ENCODE results near the gene CARS2.
"Not testable (repeated sequence)": the region's sequence is repeated elsewhere in the genome, so short reads cannot be mapped to it uniquely, and the experiment has no call there.

Gene CARS2

GRCh38 chr13:110705356-110705825 is 525 bp downstream of the CARS2 start:
- no peak for DNase-seq

DNA sequence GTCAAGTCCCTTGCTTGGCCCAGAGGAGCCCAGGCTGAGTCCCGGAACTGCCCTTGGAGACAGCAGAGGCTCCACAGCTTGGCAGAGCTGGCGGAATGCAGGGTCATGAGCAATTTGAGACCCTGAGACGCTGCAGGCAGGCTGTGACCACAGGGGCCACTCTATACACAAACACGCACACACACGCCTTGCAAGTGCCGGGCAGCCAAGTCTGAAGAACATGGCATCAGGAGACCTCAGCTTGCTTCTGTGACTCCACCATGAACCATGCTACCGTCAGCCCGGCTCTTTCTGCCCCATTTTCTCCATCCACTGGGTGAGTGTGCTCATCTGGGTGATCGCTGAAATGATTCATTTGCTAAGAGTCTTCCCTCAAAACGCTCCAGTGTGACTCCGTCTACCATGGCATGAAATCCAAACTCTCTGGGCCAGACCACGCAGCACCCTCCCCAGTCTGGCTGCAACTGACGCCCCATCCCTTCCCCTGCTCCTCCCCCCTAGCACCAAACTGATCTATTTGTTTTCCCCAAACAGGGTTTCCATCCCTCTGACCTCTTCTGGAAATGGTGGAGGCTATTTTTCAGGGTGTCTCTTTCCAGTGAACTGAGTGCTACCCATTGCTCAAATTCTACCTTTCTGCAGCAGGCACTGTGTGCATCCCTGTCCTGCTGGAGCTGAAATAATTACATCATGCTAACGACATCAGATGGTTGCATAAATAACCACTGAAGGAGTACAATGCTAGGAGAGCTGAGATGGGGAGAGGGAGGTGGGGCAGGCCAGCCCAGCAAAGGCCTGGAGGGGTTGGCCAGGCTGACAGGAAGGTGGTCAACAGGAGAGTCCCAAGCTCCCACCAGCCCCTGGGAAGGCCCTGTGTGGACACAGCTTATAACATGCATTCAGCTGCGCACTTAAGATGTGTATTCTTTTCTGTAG is 3.1 kb downstream of the CARS2 start:
- no peak for DNase-seq

- DNase-seq = no peak
Observed at GRCh38 chr13:110702089-110702488, 3.8 kb downstream of the CARS2 start.

DNA sequence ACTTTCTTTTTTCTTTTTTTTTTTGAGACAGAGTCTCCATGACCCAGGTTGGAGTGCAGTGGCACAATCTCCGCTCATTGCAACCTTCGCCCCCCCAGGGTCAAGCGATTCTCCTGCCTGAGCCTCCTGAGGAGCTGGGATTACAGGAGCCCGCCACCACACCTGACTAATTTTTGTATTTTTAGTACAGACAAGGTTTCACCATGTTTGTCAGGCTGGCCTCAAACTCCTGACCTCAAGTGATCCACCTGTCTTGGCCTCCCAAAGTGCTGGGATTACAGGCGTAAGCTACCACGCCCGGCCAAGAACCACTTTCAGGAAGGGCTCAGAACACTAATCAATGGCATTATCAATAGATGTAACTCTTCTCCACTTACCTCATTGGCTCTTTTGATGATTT is 4.9 kb downstream of the CARS2 start:
- DNase-seq = not testable (repeated sequence)

DNA sequence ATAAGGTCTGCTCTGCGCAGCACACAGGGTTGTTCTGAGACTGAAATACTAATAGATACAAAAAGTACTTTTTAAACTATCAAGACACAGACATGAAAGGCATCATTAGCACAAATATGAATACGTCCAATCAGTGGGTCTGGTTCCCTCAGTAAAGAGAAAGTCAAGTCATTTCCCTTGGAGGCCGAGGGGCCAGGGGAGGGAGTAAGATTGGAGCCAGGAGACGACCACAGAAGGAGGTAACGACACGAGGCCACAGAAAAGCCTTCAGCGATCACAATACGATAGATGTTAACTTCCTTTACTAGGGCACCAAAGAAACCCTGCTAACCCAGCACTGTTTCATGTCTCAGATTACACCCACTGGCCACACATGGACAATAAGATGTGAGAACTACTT is 5.3 kb downstream of the CARS2 start:
- no peak for DNase-seq

- DNase-seq = no peak
Observed at GRCh38 chr13:110700186-110700585, 5.7 kb downstream of the CARS2 start.

DNA sequence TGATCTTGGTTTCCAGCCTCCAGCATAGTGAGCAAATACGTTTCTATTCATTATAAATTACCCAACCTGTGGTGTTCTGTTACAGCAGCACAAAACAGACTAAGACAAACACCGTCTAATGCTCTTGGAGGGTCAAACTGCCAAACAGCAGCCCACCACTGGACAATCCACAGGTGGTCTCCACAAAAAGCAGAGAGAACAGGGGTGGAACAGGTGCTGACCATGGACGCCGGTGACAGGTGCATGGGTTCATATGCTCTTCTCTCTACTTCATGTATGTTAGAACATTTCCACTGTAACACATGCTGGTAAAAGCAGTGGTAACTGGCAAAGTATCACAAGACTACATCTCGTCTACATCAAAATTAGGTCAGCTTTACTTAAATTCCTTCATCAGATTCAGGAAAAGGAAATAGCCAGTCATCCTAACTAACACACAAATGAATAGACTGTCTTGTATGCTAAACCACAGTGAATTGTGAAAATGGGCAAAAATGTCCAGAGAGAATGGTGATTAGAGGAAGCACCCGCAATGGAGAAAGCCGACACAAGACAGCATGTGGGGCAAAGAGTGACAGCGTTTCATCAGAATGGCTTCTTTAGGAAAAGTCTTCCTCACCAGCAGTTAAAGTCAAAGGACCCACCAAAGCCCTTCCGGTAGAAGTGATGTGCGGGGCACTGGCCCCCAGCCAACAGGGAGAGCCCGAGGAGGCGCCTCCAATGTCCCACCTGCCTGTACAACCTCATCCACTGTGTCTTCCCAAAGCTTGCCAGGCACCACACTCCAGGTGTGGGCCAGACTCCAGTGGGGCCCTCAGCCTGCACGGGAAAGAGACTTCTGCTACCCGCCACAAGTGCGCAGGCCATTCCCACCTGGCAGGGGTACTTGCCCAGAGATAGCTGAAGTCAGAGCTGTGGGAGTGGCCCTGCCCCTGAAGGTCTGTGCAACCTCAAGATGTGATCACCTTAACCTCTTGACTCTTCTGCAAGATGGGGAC is 6.5 kb downstream of the CARS2 start:
- no peak for DNase-seq

DNA sequence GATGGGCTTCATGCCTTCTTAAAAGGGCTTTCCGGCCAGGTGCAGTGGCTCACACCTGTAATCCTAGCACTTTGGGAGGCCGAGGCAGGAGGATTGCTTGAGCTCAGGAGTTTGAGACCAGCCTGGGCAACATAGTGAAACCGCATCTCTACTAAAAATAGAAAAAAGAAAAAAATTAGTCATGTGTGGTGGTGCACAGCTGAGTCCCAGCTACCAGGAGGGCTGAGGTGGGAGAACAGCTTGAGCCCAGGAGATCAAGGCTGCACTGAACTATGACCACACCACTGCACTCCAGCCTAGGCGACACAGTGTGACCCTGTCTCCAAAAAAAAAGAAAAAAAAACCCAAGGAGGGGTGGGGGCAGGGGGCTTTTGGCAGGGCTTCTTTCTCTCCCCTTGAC is 7.2 kb downstream of the CARS2 start:
- DNase-seq = no peak

GRCh38 chr13:110697842-110698241 is 8.1 kb downstream of the CARS2 start:
- no peak for DNase-seq

- no peak for DNase-seq
Observed at GRCh38 chr13:110696776-110697175, 9.1 kb downstream of the CARS2 start.

DNA sequence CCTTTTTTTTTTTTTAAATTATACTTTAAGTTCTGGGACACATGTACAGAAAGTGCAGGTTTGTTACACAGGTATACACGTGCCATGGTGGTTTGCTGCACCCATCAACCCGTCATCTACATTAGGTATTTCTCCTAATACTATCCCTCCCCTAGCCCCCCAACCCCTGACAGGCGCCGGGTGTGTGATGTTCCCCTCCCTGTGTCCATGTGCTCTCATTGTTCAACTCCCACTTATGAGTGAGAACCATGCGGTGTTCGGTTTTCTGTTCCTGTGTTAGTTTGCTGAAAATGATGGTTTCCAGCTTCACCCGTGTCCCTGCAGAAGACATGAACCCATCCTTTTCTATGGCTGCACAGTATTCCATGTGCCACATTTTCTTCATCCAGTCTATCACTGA is 10.1 kb downstream of the CARS2 start:
- not testable (repeated sequence) for DNase-seq

DNA sequence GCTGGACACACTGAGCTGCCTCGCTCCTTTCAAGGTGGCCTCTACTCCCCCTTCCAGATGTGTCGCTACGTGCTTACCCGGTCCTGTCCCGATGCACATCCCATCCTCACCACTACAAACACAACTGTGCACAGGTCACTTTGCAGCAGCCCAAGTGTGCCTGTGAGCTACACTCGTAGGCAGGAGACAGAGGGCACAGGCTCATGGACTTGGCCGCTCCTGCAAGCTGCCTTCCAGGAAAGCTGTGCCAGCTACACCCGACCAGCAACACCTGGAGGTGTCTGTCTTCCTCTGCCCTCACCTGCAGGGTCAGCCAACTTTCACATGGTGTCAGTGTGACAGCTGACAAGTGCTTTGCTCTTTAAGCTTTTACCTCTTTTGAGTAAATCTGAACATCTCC is 15.4 kb downstream of the CARS2 start:
- no peak for DNase-seq

- DNase-seq = no peak
Observed at GRCh38 chr13:110689711-110690110, 16.2 kb downstream of the CARS2 start.

- no peak for DNase-seq
Observed at GRCh38 chr13:110689041-110689440, 16.9 kb downstream of the CARS2 start.

- DNase-seq = no peak
Observed at GRCh38 chr13:110687736-110688135, 18.2 kb downstream of the CARS2 start.

DNA sequence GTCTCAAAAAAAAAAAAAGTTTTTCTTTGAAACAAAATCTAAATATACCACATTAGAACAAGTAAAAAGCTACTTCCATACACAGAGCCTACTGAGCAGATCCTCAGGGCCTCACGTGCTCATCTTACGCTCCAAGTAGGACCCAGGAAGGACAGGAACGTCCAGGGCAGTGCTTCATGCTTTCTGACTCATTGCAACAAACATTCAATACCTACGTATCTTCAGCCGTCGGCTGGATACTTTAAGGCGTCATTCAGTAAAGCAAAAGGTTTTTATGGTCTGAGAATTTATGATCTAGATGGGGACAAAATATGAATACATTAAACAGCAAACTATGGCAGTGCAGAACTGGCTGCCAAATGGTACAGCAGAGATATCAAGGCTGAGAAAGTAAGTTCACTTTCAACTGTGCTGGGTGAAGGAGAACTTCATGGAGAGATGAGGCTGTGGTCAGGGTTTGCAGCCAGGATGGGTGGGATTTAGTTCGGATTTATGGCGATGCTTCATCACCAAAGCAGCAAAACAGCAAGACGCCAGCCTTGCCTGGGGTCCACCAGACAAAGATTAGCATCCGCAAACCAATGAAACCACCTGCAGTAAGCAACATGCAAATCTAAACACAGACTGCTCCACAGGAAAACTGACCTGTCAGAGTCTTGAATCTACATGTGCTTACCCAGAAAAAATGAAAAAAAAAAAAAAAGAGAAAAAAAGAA is 20.5 kb downstream of the CARS2 start:
- DNase-seq = no peak

- DNase-seq = no peak
Observed at GRCh38 chr13:110684388-110685056, 21.4 kb downstream of the CARS2 start.

DNA sequence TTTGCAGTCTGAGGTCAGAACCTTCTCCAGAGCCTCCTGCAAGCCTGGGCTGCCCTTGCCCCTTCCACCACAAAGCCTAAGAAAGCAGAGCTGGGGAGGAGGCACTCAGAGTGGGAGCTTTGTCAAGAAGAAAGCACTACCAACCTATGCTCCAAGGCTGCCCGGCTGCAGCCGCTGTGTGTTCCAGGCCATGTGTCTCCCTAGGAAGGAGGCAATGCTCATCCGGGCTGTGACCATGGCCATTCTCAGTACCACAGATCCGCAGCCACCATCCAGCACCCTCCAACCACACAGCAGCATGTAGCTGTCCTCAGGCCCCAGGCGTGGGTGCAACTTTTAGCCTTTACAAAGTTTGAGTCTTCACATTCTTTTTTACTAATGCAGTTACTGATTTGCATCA is 22.0 kb downstream of the CARS2 start:
- no peak for DNase-seq

DNA sequence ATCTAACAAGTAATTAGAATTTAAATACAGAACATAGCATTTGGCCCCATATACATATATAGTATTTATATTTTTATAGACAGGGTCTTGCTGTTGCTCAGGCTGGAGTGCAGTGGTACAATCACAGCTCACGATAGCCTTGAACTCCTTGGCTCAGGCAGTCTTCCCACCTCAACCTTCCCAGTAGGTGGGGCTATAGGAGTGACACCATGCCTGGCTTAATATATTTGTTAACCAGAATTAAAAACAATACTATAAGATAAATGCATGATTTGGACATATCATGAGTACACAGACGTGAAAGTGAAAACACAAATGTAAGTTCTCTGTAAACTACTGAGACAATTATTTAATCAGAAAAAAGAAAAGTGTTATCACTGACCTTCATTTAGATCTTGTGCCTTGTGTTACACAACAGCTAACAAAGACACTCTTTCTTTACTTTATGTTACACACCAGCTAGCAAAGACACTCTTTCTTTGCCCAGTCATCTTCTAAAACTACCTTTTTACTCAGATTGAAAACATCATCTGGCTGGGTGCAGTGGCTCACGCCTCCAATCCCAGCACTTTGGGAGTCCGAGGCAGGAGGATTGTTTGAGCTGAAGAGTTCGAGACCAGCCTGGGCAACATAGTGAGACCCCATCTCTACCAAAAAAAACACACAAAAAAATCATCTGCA is 22.6 kb downstream of the CARS2 start:
- DNase-seq = no peak

DNA sequence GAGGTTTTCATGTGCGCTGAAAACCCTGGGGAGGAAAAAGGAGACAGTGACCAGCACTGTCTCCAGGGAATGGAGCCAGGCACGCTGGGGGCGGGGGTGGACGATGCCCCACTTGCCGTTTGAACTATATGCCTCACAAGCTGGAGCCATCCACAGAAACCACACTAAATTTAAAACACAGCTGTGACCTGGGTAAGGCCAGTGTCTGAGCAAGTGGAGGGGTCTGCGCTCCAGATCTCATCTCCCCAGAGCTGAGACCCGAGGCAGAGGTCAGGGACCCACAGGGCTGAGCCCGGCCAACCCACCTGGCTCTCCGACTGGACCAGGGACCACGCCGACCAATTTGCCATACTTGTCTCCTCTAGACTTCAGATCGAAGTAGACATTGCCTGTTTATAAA is 23.2 kb downstream of the CARS2 start:
- no peak for DNase-seq

- DNase-seq = no peak
Observed at GRCh38 chr13:110681868-110682550, 23.9 kb downstream of the CARS2 start.
